ENCODE measurements around the gene ERC2. TPM values are rescaled to one million over a fixed set of nuclear protein-coding genes. Genes with fewer than 3 reads are reported as not detected.

Gene ERC2
- total and polyA plus RNA-seq, 9 donors, result 1.2 to 9.4 (median 5.4) TPM

GRCh38 chr3:55555873-55556618, 912.2 kb downstream of the ERC2 start:
- Histone ChIP-seq H3K4me1 (ENCODE audit: insufficient read depth) (peaks cover 4% of the 10 kb centered on the region), H3K27ac (no peak overlapping the region), H3K27me3 (no peaks in the 10 kb centered on the region), H3K4me3 (no peak overlapping the region), H3K36me3 (no peaks in the 10 kb centered on the region), H3K9me3 (no peaks in the 10 kb centered on the region)
- no peak for DNase-seq
- intact Hi-C loops (cut with DNase I), result loop anchor here in 1 of 4 donors (10.0 kb wide), 1 partner anchor 189 kb away; no protein-coding TSS in a partner anchor
- no peak for TF ChIP-seq POLR2A (IDR thresholded peaks at IDR 0.05)
- no peak for TF ChIP-seq EP300 (IDR thresholded peaks at IDR 0.05)
- TF ChIP-seq CTCF (IDR thresholded peaks at IDR 0.05), result no peak
- 48 to 51% (median 49%) methylated on average over 6 of the region's 6 CpGs for WGBS, 3 donors

- peaks cover 4% of the 10 kb centered on the region for H3K4me1 ChIP-seq (ENCODE audit: insufficient read depth)
- H3K27me3 ChIP-seq, result no peaks in the 10 kb centered on the region
- H3K27ac ChIP-seq, result no peak overlapping the region
- no peak overlapping the region for H3K4me3 ChIP-seq
- no peaks in the 10 kb centered on the region for H3K9me3 ChIP-seq
- no peaks in the 10 kb centered on the region for H3K36me3 ChIP-seq
- TF ChIP-seq EP300 (IDR thresholded peaks at IDR 0.05), result no peak
- no peak for TF ChIP-seq CTCF (IDR thresholded peaks at IDR 0.05)
- no peak for TF ChIP-seq POLR2A (IDR thresholded peaks at IDR 0.05)
- WGBS, 3 donors, result 80 to 90% (median 80%) methylated on average over 11 of the region's 11 CpGs
- DNase-seq, result no peak
- intact Hi-C loops (cut with DNase I), result loop anchor here in 1 of 4 donors (10.0 kb wide), 1 partner anchor 190 kb away; no protein-coding TSS in a partner anchor
These were observed 913.4 kb downstream of the ERC2 start for GRCh38 chr3:55554634-55555425.

- 92 to 96% (median 93%) methylated on average over 3 of the region's 3 CpGs for WGBS, 3 donors
- no peak overlapping the region for H3K27ac ChIP-seq
- TF ChIP-seq CTCF (IDR thresholded peaks at IDR 0.05), result no peak
- TF ChIP-seq POLR2A (IDR thresholded peaks at IDR 0.05), result no peak
- TF ChIP-seq EP300 (IDR thresholded peaks at IDR 0.05), result no peak
These were observed 916.6 kb downstream of the ERC2 start for GRCh38 chr3:55551644-55552043.

GRCh38 chr3:55549177-55549576, 919.1 kb downstream of the ERC2 start:
- Histone ChIP-seq H3K4me1 (ENCODE audit: insufficient read depth) (no peaks in the 10 kb centered on the region), H3K27ac (no peak overlapping the region), H3K36me3 (no peaks in the 10 kb centered on the region), H3K4me3 (no peak overlapping the region), H3K9me3 (no peaks in the 10 kb centered on the region), H3K27me3 (no peaks in the 10 kb centered on the region)
- 38 to 44% (median 39%) methylated on average over 6 of the region's 6 CpGs for WGBS, 3 donors
- no peak for DNase-seq
- intact Hi-C loops (cut with DNase I), result no loop called here
- no peak for TF ChIP-seq POLR2A (IDR thresholded peaks at IDR 0.05)
- TF ChIP-seq EP300 (IDR thresholded peaks at IDR 0.05), result no peak
- TF ChIP-seq CTCF (IDR thresholded peaks at IDR 0.05), result no peak

More at GRCh38 chr3:55551644-55552043, 916.6 kb downstream of the ERC2 start:
- no peak for DNase-seq
- no peaks in the 10 kb centered on the region for H3K36me3 ChIP-seq
- intact Hi-C loops (cut with DNase I), result loop anchor here in 1 of 4 donors (10.0 kb wide), 1 partner anchor 193 kb away; no protein-coding TSS in a partner anchor
- peaks cover 4% of the 10 kb centered on the region for H3K4me1 ChIP-seq (ENCODE audit: insufficient read depth)
- no peak overlapping the region for H3K4me3 ChIP-seq
- no peaks in the 10 kb centered on the region for H3K27me3 ChIP-seq
- H3K9me3 ChIP-seq, result no peaks in the 10 kb centered on the region

Measured in ovary (tissue), 9 donors.